Pancreas (tissue), 10 donors: ENCODE measurements around the gene CCDC54. TPM values are rescaled to one million over a fixed set of nuclear protein-coding genes. Genes with fewer than 3 reads are reported as not detected.
A peak's percentile ranks its signal among the peaks of the same experiment; 100 is the strongest.

ENCODE experiments used
- ATAC-seq, 4 donors: fragments of 200-7000 bp; cut with Tn5 transposase; one replicate each; pipeline versions ENCODE4 v1.8.0 to v1.9.1; 2020; ENCODE audit warnings: mild to moderate bottlenecking in 4 of 4, moderate library complexity in 4 of 4
- DNase-seq, 6 donors: peaks; one replicate each; pipeline ENCODE4 v3.0.0-alpha.2; 2020
- FAIRE-seq: peaks from 2 replicates; lab custom pipeline; 2012; peaks lifted over from hg19 to GRCh38; lab: Jason Lieb, UNC
- H3K27ac ChIP-seq, 4 donors: fragments of 200-600 bp; sonication (generic); 1 replicate in 3 of 4; 2 replicates in 1 of 4; pipeline versions ENCODE4 v1.5.0 to v1.8.0; 2020
- H3K27me3 ChIP-seq, 4 donors: fragments of 200-600 bp; one replicate each; pipeline ENCODE4 v1.8.0; 2021
- H3K36me3 ChIP-seq, 3 donors: fragments of 200-600 bp; sonication (generic) in 1 of 3; one replicate each; pipeline versions ENCODE4 v1.5.0 to v1.8.0; 2020 to 2021
- H3K4me1 ChIP-seq, 3 donors: fragments of 200-600 bp; one replicate each; pipeline ENCODE4 v1.8.0; 2021
- H3K4me3 ChIP-seq, 4 donors: fragments of 200-600 bp; sonication (generic) in 2 of 4; one replicate each; pipeline versions ENCODE4 v1.5.0 to v1.8.0; 2020 to 2021
- H3K9me3 ChIP-seq, 4 donors: fragments of 200-600 bp; one replicate each; pipeline ENCODE4 v1.8.0; 2021
- WGBS, 2 donors: extraction: QIAGEN DNeasy Blood & Tissue Kit; methylation state at CpG; one replicate each; pipeline ENCODE4 v1.1.7; 2013; 5-methylcytosine and 5-hydroxymethylcytosine counted together
- intact Hi-C, 3 donors: fragments of 100-400 bp; cut with DNase I; formaldehyde crosslinking; loops; one replicate each; pipeline versions ENCODE4 v1.11.1 to v1.14.2; 2022
- polyA plus RNA-seq, 2 donors: library from polyadenylated mRNA; stranded (reverse); fragments of 200-250 nt; gene quantifications; one replicate each; pipeline ENCODE4 v1.2.3, GENCODE V29; 2013
- total RNA-seq, 6 donors: library from RNA; stranded (reverse); fragmentation: NEBNext Ultra II Directional in 4 of 6; extraction: Animal tissue kit (Norgen Biotek cat#: 25700) in 4 of 6; gene quantifications; one replicate each; pipeline versions ENCODE4 v1.2.1 to v1.2.4, GENCODE V29; 2021 to 2023
- TF ChIP-seq, protein P1 (sequence below), 4 donors: fragments of 200-600 bp; sonication (generic) in 3 of 4; IDR thresholded peaks; one replicate each; pipeline versions ENCODE4 v1.5.0 to v1.8.0; 2021; ENCODE audit warnings: antibody characterized with exemption in 4 of 4
- donor health status: healthy with polysubstance abuse.
- donor health status: DM: no; HTN: no; CAD: no; lungs with moderate emphysema.
- donor health status: DM: no; HTN: no; CAD: no.
- donor health status: control.
- donor health status: control.
- donor health status: Bipolar disorder and iron deficiency.
- donor health status: DM: yes; HTN: yes; CAD: no.
- donor health status: DM: no; HTN: no; CAD: no.
- donor health status: DM: no; HTN: no; CAD: no.
- donor health status: DM: yes; HTN: yes; CAD: no.

Gene CCDC54
- total and polyA plus RNA-seq, 8 donors: not detected

DNA sequence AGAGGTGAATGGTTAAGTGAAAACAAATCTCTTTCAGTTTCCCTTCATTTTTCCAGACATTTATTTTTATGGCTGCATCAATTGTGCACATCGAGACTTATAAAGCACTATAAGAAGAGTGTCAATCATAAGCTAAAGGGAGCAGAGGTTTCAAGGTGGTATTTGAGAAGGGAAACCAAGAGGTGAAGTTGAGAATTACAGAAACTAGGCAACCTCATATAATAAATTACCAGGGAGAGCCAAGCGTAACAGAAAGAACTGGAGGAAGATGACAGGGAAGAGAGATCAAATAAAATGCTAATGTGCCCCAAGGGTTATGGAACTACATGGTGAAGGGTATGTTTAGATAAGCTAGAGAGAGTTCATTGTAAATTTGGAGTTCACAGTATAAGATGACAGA, 6.3 kb upstream of the CCDC54 start:
- 89 to 94% methylated on average over 2 of the region's 2 CpGs for WGBS, 2 donors
- DNase-seq (no peak), FAIRE-seq (no peak), ATAC-seq (no peak)
- Histone ChIP-seq H3K4me3 (no peak overlapping the region), H3K9me3 (no peaks in the 10 kb centered on the region), H3K4me1 (peaks cover 0 to 17% (median 14%) of the 10 kb centered on the region in 3 donors), H3K27me3 (no peaks in the 10 kb centered on the region), H3K36me3 (no peaks in the 10 kb centered on the region), H3K27ac (no peak overlapping the region)
- intact Hi-C loops: no loop called here
- TF ChIP-seq, protein P1, sequence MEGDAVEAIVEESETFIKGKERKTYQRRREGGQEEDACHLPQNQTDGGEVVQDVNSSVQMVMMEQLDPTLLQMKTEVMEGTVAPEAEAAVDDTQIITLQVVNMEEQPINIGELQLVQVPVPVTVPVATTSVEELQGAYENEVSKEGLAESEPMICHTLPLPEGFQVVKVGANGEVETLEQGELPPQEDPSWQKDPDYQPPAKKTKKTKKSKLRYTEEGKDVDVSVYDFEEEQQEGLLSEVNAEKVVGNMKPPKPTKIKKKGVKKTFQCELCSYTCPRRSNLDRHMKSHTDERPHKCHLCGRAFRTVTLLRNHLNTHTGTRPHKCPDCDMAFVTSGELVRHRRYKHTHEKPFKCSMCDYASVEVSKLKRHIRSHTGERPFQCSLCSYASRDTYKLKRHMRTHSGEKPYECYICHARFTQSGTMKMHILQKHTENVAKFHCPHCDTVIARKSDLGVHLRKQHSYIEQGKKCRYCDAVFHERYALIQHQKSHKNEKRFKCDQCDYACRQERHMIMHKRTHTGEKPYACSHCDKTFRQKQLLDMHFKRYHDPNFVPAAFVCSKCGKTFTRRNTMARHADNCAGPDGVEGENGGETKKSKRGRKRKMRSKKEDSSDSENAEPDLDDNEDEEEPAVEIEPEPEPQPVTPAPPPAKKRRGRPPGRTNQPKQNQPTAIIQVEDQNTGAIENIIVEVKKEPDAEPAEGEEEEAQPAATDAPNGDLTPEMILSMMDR (IDR thresholded peaks at IDR 0.05): no peak

DNA sequence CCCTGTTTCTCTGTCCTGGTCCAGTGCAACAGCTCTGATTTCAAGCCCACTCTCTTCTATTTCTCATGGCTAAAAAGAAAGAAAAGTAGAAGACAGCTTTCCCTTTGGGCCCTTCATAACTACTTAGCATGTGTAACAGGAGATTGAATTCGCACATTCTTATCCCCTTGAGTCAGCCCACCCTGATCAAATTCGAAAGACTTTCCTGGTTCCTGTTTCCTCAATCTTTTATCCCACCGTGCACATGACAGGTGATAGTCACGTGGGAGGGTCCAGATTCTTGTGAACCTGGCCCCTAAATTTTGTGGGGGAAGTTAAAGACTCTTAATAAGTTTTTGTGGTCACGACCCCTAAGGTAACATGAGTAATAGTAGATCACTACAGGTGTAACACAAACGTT, 4.7 kb upstream of the CCDC54 start:
- DNase-seq: no peak
- TF ChIP-seq, protein P1 (IDR thresholded peaks at IDR 0.05): no peak
- ATAC-seq: no peak
- 82 to 86% methylated on average over 6 of the region's 6 CpGs for WGBS, 2 donors
- Histone ChIP-seq H3K4me1 (peaks cover 0 to 17% (median 14%) of the 10 kb centered on the region in 3 donors), H3K27me3 (no peaks in the 10 kb centered on the region), H3K4me3 (no peak overlapping the region), H3K9me3 (no peaks in the 10 kb centered on the region), H3K36me3 (no peaks in the 10 kb centered on the region), H3K27ac (no peak overlapping the region)
- FAIRE-seq: no peak
- intact Hi-C loops: no loop called here

DNA sequence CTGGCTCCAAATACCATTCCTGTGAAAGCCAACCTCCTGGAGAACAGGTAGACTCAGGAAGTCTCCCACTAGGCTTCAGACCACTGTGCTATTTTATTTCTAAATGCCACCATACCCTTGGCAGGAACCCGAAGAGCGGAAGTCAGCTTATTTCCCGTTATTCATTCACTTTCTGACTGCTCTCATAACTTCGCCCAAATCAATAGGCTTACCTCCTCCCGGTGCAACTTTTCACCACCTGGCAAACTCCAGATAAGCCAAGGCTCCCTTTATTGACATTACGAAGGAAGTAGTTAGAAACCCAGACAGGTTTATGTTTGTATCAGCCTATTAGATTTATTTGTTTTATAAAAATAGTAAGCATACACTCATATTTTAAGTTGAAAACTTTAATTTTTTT, 3.3 kb upstream of the CCDC54 start:
- Histone ChIP-seq H3K27ac (peak overlapping the region in 1 of 4 donors; percentile 55), H3K9me3 (no peaks in the 10 kb centered on the region), H3K4me3 (no peak overlapping the region), H3K36me3 (no peaks in the 10 kb centered on the region), H3K27me3 (no peaks in the 10 kb centered on the region), H3K4me1 (peaks cover 0 to 17% (median 14%) of the 10 kb centered on the region in 3 donors)
- ATAC-seq (peak; percentile 91 to 98 (median 94)), FAIRE-seq (no peak), DNase-seq (peak in 4 of 6 donors; percentile 23 to 66 (median 48))
- intact Hi-C loops: no loop called here
- TF ChIP-seq, protein P1 (IDR thresholded peaks at IDR 0.05): no peak
- 6 to 13% methylated on average over 6 of the region's 6 CpGs for WGBS, 2 donors

DNA sequence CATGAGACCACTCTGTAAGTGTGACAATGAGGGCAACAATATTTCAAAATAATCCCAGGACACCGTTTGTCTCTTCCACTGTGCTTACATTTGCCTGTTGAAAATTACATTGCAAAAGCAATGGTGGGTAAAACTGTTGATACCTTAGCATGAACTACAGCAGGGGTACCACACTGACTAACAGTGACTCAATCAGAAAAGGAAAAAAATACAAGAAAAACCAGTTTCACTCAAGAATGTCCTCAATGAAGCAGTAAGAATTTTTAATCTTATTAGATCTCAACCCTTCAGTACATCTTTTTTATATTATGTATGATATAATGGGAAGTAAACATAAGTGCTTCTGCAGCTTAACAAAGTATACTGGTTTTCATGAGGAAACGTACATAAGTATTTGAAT, 1.6 kb upstream of the CCDC54 start:
- Histone ChIP-seq H3K27ac (no peak overlapping the region), H3K4me3 (no peak overlapping the region), H3K9me3 (no peaks in the 10 kb centered on the region), H3K4me1 (peaks cover 0 to 14% (median 13%) of the 10 kb centered on the region in 3 donors), H3K36me3 (no peaks in the 10 kb centered on the region), H3K27me3 (no peaks in the 10 kb centered on the region)
- no peak for DNase-seq
- intact Hi-C loops: no loop called here
- no peak for FAIRE-seq
- ATAC-seq: no peak
- TF ChIP-seq, protein P1 (IDR thresholded peaks at IDR 0.05): no peak
- 84 to 89% methylated on average over 2 of the region's 2 CpGs for WGBS, 2 donors

DNA sequence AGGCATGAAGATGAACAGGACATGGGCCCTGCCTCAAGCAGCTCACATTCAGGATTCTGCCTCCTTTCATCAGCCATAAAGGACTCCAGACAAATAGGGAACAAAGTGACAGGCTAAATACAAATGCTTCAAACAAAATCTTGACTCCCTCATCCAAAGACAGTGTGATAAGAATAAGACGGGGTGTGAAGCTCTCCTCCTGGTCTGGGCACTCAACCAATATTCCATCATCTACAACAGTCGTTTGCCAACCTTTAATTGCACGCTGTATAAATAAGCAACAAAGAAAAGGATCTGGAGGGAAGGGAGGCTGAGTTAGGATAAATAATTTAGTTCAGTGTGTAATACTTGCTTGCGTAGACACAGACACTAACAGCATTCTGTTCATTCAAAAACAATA, 5.4 kb downstream of the CCDC54 start:
- Histone ChIP-seq H3K27me3 (no peaks in the 10 kb centered on the region), H3K4me3 (no peak overlapping the region), H3K27ac (no peak overlapping the region), H3K9me3 (no peaks in the 10 kb centered on the region), H3K36me3 (no peaks in the 10 kb centered on the region), H3K4me1 (no peaks in the 10 kb centered on the region)
- intact Hi-C loops: no loop called here
- FAIRE-seq (no peak), ATAC-seq (no peak), DNase-seq (no peak)
- 56 to 64% methylated on average over 4 of the region's 4 CpGs for WGBS, 2 donors
- TF ChIP-seq, protein P1 (IDR thresholded peaks at IDR 0.05): no peak
